ENCODE results near the gene GMFB.

DNA sequence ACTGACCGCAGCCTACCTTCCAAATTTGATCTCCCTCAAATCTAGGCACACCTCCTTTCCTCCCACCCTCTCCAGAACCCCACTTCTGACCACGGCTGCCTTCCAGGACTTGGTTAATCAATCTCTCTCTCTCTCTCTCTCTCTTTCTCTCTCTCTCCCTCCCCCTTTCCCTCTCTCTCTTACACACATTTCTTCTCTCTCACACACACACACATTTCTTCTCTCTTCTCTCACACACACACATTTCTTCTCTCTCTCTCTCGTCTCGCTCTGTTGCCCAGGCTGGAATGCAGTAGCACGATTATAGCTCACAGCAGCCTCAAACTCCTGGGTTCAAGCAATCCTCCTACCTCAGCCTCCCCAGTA is 521 bp upstream of the GMFB start:
- TF ChIP-seq CTCF (IDR thresholded peaks at IDR 0.05) (no peak), POLR2A (IDR thresholded peaks at IDR 0.05) (no peak), EP300 (IDR thresholded peaks at IDR 0.05) (no peak), POLR2AphosphoS5 (IDR thresholded peaks at IDR 0.05) (no peak)

Data from stomach (tissue), 4 donors.